T follicular helper cell (primary cell): Measurements from ENCODE around the gene TBXAS1.
"Not testable (repeated sequence)": the region's sequence is repeated elsewhere in the genome, so short reads cannot be mapped to it uniquely, and the experiment has no call there.

Source experiments
- DNase-seq: peaks from one replicate; pipeline ENCODE4 v3.0.0-alpha.2; 2020; ENCODE audit warnings: low read depth

Gene TBXAS1

DNA sequence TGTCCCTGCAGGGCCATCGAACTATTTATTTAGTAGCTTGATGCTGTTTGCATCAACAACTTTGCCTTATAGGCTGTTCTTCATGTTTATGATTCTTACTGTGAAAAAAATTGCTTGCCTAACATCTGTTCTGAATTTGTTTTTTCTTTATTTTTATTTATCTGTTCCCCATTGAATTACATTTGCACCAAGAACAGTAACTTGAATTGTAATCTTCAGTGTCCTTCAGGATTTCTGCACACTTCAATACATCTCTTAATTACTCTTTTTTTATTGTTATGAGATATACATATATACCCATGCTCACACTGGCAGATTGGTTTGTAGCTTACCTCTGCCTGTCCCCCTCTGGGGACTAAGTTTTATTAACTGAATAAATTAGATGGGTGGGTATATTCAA, 64.4 kb downstream of the TBXAS1 start:
- DNase-seq, result no peak

DNA sequence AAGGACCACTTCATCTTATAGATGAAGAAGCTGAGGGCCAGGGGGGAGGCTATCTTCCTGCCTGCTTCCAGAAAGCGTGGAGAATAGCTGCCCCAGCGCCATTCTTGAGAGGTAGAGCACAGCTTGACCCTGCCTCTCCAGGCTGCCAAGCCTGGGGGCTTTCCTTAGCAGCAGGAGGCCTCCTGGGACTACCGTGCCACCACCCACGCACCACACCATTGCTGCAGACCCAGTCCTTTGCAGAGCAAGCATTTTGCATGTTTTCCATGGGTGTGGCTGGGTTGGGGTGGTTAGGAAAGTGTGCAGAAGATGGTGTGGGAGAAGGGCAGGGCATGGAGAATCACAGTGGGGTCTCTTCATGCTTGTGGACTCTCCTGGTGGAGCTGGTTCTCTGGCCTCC, 64.9 kb downstream of the TBXAS1 start:
- DNase-seq, result no peak

DNA sequence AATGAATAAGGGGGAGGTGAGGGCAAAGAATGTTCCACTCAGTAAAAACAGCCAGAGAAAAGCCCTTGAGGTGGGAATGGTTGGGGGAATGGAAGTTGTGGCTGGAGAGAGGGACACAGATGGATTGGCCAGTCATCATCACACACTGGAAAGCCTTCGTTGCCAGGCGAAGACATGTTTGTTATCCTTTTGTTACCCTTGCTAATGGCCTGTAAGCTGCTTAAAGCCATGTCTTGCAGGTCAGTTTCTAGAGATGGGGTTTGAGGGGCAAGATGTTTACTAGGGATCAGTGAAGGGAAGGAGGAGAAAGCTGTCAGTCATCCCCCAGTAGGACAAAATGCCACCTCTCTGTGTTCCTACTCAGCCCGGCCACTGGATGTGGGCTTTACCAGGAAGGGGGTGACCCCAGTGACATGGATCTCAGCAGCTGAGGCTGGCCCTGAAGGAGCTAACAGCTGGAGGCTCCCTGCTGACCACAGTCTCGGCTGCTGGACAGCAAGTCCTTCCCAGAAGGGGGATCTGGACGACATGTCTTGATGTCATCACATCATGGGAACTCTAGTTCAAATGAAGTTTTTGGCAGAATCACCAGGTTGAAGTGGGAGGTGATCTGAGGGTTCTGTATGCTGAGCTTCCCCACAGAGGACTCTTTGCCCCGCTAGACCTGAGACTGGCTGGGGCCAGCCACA, 66.2 kb downstream of the TBXAS1 start:
- DNase-seq, result no peak

DNA sequence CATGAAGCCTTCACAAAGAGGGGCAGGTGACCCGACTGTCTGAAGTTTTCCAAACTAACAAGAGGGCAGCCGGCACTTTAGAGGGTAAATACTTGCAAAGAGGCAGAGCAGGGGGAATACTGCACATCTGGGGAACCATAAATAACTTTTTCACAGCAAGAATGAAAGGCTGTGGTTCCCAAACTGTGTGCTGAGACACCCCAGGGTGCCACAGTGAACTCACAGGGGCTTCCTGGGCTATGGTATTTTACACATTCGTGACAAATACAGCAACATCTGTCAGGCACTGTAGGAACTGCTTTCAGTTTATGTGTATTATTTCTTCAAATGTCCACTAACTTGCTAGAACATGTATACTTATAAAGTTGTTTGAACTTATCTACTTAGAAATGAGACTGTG, 67.2 kb downstream of the TBXAS1 start:
- DNase-seq, result no peak

DNA sequence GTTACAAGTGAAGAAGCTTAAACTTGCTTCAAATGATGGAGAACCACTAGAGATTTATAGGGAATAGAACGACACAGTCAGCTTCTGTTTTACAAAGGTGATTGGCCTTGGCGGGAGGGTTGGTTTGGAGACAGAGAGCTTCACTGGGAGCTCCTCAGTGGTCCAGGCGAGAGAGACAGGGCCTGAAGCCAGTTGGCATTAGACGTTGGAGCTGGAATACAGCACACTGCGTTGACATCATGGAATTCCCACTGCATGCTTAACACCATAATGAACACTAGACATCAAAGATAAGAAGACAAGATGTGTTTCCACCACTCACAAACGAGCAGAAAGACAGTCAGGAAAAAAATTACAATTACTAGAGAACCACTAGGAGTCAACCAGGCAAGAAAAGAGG, 67.8 kb downstream of the TBXAS1 start:
- no peak for DNase-seq

DNA sequence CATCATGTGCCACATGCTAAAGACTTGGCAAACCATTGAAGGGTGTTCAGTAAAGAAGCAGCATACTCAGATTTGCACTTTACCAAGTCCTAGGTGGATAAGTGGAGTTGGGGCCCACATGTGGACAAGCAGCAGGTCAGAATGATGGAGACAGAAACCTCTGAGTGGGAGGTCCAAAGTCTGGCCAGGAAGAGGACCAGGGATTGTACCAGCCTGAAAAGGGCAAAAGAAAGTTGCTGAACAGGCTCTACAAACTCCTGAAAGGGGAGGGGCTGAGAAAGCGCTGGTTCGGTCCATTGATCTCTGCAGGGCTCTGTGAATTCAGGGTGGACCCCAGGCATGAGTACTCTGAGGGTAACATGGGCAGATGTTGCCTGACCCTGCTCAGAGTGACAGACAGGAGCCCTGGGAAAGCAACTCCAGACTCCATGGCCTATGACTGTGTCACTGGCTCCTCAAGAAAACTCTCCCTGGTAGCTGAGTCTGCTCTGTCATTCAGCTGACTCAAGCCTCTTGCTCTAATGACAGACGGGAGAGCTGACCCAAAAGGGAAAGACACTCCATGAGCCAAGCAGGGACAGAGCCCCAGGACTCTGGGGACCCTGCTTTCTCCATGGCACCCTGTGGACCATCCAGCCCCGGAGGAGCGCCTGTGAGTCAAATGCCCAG, 68.5 kb downstream of the TBXAS1 start:
- DNase-seq, result no peak

DNA sequence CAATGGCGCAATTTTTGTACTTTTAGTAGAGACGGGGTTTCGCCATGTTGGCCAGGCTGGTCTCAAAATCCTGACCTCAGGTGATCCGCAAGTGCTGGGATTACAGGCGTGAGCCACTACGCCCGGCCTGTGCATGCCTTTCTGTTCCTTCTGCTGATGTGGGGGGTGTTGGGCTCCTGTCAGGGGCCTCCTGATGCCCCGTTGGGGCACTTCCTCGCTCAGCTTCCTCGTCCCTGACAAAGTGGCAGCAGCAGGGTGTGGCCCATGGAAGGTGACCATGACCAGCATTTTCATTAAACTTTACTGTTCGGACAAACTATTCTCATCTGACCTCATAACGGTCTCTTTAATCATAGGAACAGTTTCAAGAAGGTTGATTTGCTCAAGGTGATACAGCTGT, 69.4 kb downstream of the TBXAS1 start:
- DNase-seq, result no peak

DNA sequence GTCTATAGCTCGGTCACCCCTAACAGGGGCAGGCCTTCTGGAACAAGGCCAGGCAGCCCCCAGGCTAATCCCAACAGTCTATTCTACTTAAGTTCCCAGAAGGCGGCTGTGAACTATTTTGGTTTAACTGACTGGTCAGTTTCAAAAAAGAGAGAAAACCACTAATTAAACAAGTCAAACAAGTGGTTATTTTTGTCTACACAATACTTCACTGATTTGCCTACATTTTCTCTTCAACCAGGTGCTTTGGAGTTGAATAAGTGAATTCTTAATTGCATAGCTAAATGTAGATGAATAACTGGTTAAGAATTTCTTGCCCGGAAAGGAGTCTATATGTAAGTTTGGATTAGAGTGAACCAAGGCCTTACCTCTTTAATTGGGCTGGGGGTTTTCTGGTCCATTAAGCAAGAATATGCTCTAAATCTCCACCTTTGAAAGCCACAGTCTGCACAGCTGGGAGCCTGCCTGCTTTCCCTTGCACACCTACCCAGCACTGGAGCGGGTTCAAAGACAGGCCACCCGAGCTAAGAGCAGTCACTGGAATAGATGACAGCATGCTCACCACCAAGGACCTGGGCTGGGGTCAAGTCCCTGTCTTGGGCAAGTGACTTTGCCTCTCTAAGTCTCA, 70.4 kb downstream of the TBXAS1 start:
- no peak for DNase-seq

DNA sequence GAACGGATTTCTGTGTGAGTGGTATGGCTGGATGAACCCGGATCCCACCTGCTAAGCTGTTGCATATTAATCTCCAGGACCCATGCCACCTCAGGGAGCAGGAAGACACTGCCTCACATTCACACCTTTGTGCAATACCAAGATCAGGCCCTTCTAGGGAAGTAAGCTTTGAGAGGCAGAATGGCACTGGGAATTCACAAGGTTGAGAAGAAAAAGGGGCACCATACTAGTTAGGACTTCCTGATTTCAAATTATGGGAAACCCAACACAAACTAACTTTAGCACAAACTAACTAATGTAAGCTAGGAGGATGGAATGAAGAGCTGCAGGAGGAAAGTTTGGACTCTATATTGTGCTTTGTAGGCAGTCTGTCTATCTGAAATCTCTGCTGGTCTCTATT, 71.3 kb downstream of the TBXAS1 start:
- DNase-seq, result no peak

DNA sequence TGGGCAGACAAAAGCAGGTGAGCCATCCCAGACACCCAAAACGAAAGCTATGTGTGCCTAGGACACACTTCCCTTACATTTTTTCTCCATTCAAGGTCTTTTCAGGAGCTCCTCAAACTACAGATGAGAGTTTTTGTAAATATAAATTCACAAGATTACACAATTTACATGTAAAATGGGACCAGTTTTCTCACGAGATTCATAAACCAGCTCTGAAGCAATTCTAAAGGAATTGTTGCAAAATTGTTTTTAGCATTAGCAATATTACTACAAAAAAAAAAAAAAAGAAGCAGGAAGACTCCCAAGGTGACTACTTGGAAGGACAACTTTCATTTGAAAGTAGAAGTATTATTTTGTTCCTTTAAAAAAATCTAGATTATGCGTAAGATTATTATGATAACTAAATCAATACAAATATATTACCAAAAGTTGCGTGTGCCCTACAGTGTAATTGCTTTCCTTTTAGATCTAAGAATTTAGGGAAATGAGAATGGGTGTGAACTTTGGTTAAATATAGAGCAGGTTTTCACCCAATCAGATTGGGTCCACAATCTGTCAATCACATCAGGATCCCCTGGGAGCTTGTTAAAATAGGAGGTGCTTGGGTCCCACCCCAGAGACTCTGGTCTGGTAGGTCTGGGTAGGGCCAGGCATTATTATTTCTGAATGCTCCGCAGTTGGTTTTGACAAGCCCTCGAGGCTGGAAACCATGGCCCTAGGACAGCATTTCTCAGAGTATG, 72.2 kb downstream of the TBXAS1 start:
- no peak for DNase-seq

DNA sequence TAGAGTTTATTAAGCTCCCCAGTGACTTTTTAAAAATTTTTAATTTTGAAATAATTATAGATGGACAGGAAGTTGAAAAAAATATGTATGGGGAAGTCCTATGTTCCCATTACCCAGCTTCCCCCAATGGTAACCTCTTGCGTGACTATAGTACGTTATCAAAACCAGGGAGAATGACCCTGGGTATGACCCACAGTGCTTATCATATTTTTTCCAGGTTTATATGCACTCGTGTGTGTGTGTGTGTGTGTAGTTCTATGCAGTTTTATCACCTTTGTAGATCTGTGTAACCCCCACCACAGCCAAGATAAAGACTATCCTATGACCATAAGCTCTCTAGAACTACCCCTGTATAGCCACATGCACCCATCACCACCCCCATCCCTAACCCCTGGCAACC, 72.8 kb downstream of the TBXAS1 start:
- no peak for DNase-seq

DNA sequence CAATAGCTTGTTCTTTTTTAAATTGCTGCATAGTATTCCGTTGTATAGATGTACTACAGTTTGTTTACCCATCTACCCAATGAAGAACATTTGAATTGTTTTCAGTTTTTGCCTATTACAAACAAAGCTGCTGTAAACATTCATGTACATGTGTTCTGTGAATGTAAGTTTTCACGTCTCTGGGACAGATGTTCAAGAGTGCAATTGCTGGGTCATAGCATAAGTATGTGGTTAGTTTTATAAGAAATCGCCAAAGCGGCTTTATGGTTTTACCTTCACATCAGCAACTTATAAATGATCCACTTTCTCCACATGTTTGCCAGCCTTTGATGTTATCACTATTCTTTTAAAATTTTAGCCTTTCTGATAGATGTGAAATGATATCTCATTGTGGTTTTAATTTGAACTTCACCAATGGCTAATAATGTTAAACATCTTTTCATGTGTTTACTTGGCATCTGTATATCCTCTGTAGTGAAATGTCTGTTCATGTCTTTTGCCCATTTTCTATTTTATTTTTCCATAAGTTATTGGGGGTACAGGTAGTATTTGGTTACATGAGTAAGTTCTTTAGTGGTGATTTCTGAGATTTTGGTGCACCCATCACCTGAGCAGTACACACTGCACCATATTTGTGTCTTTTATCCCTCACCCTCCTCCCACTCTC, 73.5 kb downstream of the TBXAS1 start:
- no peak for DNase-seq

DNA sequence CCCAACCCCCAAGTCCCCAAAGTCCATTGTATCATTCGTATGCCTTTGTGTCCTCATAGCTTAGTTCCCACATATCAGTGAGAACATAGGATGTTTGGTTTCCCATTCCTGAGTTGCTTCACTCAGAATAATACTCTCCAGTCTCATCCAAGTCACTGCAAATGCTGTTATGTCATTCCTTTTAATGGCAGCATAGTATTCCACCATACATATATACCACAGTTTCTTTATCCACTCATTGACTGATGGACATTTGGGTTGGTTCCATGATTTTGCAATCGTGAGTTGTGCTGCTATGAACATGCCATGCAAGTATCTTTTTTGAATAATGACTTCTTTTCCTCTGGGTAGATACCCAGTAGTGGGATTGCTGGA, 74.0 kb downstream of the TBXAS1 start:
- not testable (repeated sequence) for DNase-seq

DNA sequence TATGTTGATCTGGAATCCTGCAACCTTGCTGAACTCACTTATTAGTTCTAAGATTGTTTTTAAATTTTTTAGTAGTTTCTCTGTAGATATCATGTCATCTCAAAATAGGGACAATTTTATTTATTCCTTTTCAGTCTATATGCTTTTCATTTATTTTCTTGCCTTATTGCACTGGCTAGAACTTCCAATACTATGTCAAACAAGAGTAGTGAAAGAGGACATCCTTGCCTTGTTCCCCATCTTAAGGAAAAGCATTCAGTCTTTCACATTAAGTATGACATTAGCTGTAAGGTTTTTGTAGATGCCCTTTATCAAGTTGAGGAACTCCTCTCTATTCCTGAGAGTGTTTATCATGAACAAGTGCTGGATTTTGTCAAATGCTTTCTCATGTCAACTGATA, 77.8 kb downstream of the TBXAS1 start:
- DNase-seq, result no peak

DNA sequence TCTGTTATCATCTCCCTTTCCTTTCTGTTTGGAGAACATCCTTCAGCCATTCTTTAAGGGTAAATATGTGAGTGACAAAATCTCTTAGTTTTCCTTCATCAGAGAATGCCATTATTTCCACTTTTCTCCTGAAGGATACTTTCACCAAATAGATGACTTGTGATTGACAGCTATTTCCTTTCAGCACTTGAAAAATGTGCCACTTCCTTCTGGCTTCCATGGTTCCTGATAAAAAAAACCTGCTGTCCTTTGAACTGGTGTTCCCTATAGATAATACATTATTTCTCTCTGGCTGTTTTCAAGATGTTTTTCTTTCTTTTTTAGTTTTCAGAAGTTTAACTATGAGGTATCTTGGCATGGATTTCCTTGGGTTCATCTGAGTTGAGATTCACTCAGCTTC, 79.7 kb downstream of the TBXAS1 start:
- no peak for DNase-seq

DNA sequence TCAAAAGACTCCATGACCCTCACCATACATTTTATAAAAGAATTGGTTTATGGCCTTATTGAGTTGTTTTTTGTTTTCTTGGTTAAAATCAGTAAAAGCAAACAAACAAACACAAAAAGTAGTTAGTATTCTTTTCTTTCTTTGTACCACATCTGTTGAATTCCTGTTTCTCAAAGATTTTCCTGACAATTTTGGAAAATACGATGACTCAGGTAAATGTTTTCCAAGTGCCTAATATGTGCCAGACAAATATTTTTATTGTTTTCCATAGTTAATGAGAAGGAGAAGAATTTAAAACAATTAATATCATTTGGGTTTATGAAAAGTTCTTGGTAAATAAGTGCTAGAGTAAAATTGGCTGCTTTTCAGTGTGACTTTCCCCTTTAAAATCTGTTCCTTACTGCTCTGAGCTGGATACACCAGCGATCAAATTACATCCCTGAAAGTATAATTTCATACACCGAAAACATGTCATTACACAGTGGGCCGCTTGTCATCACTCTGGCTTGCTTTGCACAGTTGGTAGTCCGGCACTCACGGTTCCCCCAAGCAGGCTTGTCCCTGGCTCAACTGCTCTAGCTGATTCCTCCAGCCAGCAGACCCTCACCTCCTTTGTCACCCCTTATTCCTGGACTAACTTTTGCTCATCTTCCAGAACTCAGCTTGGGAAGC, 80.5 kb downstream of the TBXAS1 start:
- no peak for DNase-seq

DNA sequence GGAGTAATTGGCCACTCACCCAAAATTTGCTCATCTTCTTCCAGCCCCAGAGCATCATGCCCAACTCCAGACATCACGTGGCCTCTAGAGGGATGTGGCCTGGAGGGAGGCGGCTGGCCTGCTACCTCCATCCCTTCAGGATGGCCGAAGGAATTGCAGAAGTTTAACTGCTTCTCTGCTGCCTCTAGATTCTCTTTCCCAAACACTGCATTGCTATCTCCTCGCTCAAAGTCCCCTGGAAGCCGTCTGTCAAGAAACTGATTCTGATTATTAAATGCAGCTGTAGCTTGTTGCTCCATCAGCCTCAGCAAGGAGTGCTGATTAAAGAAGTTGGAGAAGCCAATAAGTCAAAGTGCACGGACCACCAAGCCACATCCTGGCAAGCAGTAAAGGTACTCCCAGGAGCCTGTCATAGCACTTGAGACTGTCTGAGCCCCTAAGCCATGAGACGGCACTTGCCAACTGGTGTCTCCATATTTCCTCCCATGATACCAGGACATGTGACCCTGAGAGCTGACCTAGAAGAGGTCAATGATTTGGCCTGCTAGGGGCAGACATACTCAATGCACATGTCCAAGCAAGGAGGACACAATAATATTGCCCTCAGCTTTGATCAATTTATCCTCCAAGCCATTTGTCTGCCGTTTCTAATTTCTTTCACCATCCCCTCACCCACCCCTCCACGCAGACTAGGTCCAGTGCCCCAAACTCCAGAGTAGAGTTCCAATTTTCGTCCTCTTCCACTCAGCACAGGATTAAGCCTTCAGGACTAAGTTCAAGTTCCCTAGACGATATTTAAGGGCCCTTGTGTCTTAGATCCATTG, 84.2 kb downstream of the TBXAS1 start:
- DNase-seq, result no peak

DNA sequence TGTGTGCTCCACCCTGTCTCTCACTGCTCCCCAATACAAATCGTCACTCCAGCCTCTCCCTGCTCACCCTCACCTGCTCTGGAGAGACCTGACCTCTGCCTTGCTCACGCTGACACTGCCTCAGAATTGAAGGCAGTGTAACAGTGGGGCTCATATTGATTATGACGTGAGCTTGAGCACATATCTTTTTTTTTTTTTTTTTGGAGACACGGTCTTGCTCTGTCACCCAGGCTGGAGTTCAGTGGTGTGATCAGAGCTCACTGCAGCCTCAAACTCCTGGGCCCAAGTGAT, 84.7 kb downstream of the TBXAS1 start:
- DNase-seq, result no peak

DNA sequence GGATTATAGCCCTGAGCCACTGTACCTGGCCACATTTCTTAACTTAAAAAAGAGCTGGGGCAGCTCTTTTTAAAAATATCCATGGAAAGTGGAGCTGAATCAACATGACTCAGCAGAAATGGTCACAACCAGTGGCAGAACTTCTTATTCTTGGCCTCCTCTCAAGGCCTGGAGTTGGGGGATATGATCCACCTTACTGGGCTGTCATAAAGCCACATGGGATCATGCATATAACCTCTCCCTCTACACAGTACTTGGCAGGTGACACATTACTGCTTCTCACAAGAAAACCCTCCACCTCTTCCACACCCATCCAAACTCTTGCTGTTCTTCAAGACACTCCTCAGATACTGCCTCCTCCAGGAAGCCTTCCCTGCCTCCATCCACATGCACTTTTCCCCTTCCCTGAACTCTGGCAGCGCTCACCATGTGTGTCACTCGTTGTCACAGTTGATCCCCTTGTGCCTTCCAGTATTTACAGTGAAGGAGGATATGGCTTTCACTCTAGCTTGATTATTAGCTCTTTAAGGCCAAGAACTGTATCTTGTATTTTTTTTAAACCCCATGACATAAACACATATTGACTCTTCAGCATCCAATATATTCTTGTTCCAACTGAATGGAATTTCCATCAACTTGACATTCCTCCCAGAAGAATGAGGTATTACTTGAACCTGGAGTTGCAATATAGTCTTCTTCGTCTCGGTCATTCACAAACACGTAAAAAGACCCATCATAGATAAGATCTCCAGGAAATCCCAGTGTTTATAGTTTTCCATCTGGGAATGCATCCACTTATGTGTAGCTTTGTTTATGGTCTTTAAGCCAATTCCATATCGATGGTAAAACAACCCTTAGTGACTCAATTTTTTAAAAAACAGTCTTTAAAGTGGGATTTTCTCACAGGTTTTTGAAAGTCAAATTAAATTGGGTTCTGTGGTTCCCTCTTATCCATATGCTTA, 85.5 kb downstream of the TBXAS1 start:
- no peak for DNase-seq
